Measurements from ENCODE around the gene CD248. TPM values are rescaled to one million over a fixed set of nuclear protein-coding genes. Genes with fewer than 3 reads are reported as not detected.

Gene CD248
- total RNA-seq, 1 experiment from 2014 or later: 2.6 TPM

GRCh38 chr11:66360406-66361073, 43.7 kb upstream of the CD248 start:
- POLR2A ChIA-PET: interaction anchor here (0.7 to 1.0 kb wide), 2 partner anchors 48 to 71 kb away, joined by 4 to 7 read pairs; no protein-coding TSS in a partner anchor
- CTCF ChIA-PET: interaction anchor here (0.6 to 2.3 kb wide), 10 partner anchors 10 to 106 kb away, joined by 3 to 12 read pairs (median 4); partner anchors contain the start of genes B4GAT1, PELI3, SLC29A2 and YIF1A
- DNase-seq (ENCODE audit: low spot score): no peak

More at GRCh38 chr11:66360406-66361073, 43.7 kb upstream of the CD248 start:
- H3K9me3 Mint-ChIP-seq: no peaks in the 10 kb centered on the region
- no peak for ATAC-seq
- TF ChIP-seq NFYB (CRISPR knock-in tag; conservative IDR thresholded peaks at IDR 0.05; ENCODE audit: low read depth) (no peak), TEAD1 (CRISPR knock-in tag; IDR thresholded peaks at IDR 0.05) (0 out of 2 replicates have a peak, but pooled peaks have one; percentile 13), ZNF425 (CRISPR knock-in tag; conservative IDR thresholded peaks at IDR 0.05) (no peak), HMGA2 (CRISPR knock-in tag; IDR thresholded peaks at IDR 0.05) (no peak), ZNF396 (CRISPR knock-in tag; IDR thresholded peaks at IDR 0.05; ENCODE audit: borderline replicate concordance) (no peak), PRDM15 (CRISPR knock-in tag; IDR thresholded peaks at IDR 0.05) (no peak), TP53 (CRISPR knock-in tag; IDR thresholded peaks at IDR 0.05) (no peak), GTF2I (CRISPR knock-in tag; conservative IDR thresholded peaks at IDR 0.05) (no peak), ZNF317 (CRISPR knock-in tag; IDR thresholded peaks at IDR 0.05; ENCODE audit: borderline replicate concordance, low read depth) (no peak), TCF7 (CRISPR knock-in tag; IDR thresholded peaks at IDR 0.05; ENCODE audit: low read depth) (no peak), CDX4 (CRISPR knock-in tag; IDR thresholded peaks at IDR 0.05; ENCODE audit: borderline replicate concordance) (no peak), NR1H2 (CRISPR knock-in tag; IDR thresholded peaks at IDR 0.05) (no peak), ARID4B (CRISPR knock-in tag; IDR thresholded peaks at IDR 0.05; ENCODE audit: borderline replicate concordance) (no peak), NR2C2 (CRISPR knock-in tag; IDR thresholded peaks at IDR 0.05) (no peak), ZNF416 (CRISPR knock-in tag; IDR thresholded peaks at IDR 0.05) (no peak), MLX (CRISPR knock-in tag; IDR thresholded peaks at IDR 0.05) (no peak), SP1 (CRISPR knock-in tag; conservative IDR thresholded peaks at IDR 0.05) (0 out of 2 replicates have a peak, but pooled peaks have one; percentile 22), CBFB (CRISPR knock-in tag; IDR thresholded peaks at IDR 0.05; ENCODE audit: low read depth) (no peak), ZNF671 (CRISPR knock-in tag; IDR thresholded peaks at IDR 0.05) (0 out of 2 replicates have a peak, but pooled peaks have one; percentile 16), NFE2L1 (CRISPR knock-in tag; IDR thresholded peaks at IDR 0.05) (no peak)
- peaks cover 16% of the 10 kb centered on the region for H3K36me3 Mint-ChIP-seq
- no peak overlapping the region for H3K4me3 Mint-ChIP-seq
- no peaks in the 10 kb centered on the region for H3K27me3 Mint-ChIP-seq (ENCODE audit: low read depth)
- peak overlapping the region; percentile 57; the same call in 1 of the 2 replicates for H3K27ac Mint-ChIP-seq
- peaks cover 5% of the 10 kb centered on the region for H3K4me1 Mint-ChIP-seq
